ENCODE data around the gene NLGN2.

GRCh38 chr17:7443499-7444485 is 36.1 kb downstream of the NLGN2 start:
- TF ChIP-seq ZNF274 (IDR thresholded peaks at IDR 0.05; ENCODE audit: low read depth, low read length), result no peak
- no peak for TF ChIP-seq SUZ12 (IDR thresholded peaks at IDR 0.05; ENCODE audit: extremely low read depth, insufficient read depth, insufficient read length)
- TF ChIP-seq YY1 (IDR thresholded peaks at IDR 0.05; ENCODE audit: insufficient read depth, insufficient read length), result no peak
